Measurements from ENCODE around the gene CCDC38.

GRCh38 chr12:95970905-95971304, 28.5 kb upstream of the CCDC38 start:
- no peak for TF ChIP-seq CTCF (conservative IDR thresholded peaks at IDR 0.05; ENCODE audit: low read depth, low read length)
- TF ChIP-seq EZH2 (IDR thresholded peaks at IDR 0.05; ENCODE audit: borderline replicate concordance, low read depth, low read length, poor library complexity, severe bottlenecking), result no peak
